SU-DHL-6 (cell line): ENCODE results near the gene ARHGDIA.

Source experiments
- EZH2phosphoT487 ChIP-seq: fragments of 200-600 bp; sonication (generic), shearing (Covaris generic); conservative IDR thresholded peaks from 2 replicates; pipeline ENCODE4 v1.6.1; 2018; ENCODE audit warnings: mild to moderate bottlenecking, antibody characterized with exemption, low read length, moderate library complexity, mixed read lengths
- TF ChIP-seq, protein P1 (sequence below): fragments of 200-600 bp; sonication (generic); IDR thresholded peaks from one replicate; pipeline ENCODE4 v1.5.1; 2017; ENCODE audit warnings: antibody characterized with exemption, mild to moderate bottlenecking, low read length, moderate library complexity; ENCODE audit not compliant: insufficient read depth, poor library complexity, severe bottlenecking

DNA sequence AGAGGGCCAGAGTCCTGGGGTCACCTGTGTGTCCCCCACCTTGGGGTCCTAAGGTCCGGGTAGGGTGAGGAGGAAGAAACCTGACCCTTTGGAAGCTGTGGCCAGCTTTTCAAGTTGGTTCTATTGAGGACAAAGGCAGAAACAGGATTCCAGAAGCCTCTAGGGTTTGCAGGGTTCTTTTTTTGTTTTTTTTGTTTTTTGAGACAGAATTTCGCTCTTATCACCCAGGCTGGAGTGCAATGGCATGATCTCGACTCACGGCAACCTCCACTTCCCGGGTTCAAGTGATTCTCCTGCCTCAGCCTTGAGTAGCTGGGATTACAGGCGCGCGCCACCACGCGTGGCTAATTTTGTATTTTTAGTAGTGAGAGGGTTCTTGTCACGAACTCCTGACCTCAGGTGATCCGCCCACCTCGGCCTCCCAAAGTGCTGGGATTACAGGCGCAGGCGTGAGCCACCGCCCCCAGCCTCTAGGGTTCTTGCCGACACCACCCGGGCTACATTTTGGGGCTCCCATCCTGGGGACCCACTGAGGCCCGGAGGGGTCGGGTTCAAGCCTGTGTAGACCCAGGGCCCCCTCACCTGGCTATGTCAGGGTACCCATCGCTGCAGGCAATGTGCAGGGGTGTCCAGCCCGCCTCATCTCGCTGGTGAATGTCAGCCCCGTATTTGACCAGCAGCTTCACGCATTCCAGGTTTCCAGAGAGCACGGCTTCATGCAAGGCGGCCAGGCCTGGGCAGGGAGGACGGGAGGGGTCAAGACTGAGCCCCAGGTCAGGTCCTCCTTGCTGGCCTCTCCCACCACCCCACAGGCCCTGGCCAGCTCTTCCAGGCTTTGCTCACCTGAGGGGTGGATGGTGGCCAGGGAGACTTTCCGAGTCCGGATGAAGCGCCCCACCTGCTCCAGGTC lies 37.0 kb downstream of the ARHGDIA start:
- TF ChIP-seq, protein P1, sequence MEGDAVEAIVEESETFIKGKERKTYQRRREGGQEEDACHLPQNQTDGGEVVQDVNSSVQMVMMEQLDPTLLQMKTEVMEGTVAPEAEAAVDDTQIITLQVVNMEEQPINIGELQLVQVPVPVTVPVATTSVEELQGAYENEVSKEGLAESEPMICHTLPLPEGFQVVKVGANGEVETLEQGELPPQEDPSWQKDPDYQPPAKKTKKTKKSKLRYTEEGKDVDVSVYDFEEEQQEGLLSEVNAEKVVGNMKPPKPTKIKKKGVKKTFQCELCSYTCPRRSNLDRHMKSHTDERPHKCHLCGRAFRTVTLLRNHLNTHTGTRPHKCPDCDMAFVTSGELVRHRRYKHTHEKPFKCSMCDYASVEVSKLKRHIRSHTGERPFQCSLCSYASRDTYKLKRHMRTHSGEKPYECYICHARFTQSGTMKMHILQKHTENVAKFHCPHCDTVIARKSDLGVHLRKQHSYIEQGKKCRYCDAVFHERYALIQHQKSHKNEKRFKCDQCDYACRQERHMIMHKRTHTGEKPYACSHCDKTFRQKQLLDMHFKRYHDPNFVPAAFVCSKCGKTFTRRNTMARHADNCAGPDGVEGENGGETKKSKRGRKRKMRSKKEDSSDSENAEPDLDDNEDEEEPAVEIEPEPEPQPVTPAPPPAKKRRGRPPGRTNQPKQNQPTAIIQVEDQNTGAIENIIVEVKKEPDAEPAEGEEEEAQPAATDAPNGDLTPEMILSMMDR, result no peak
- no peak for TF ChIP-seq EZH2phosphoT487
